Measurements from ENCODE around the gene SNED1.

Gene SNED1

DNA sequence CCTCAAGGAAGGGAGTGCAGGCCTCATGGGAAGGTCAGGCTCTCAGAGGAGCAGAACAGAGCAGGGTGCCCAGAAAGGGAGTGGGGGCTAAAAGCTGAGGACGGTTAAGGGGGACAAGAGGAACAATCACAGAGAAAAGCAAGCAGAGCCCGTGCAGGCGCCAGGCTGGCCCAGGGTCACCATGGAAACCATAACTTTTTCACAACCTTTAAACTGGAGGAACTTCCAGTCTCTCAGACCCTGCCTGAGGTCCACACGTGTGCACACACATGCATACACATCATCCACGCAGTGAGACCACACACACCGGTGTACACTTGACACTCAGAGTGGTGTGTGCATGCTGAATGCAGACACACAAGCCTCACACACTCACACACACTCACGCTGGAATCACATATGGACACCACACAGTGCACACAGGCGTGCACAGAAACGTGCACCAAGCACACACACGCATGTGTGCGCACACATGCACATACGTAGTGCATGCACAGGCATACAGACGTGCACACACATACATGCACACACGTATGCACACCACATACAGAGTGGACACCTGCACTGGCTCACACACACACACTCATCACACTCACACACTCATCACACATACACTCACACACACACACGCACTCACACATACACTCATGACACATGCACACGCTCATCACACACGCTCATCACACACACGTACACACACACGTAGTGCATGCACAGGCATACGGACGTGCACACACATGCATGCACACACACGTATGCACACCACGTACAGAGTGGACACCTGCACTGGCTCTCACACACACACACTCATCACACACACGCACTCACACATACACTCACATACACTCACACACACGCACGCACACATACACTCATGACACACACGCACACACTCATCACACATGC, 37.2 kb upstream of the SNED1 start:
- ChIA-PET CTCF (no interaction called here), POLR2A (no interaction called here)
- no peak for DNase-seq (ENCODE audit: extremely low spot score)
- TF ChIP-seq, protein P1, sequence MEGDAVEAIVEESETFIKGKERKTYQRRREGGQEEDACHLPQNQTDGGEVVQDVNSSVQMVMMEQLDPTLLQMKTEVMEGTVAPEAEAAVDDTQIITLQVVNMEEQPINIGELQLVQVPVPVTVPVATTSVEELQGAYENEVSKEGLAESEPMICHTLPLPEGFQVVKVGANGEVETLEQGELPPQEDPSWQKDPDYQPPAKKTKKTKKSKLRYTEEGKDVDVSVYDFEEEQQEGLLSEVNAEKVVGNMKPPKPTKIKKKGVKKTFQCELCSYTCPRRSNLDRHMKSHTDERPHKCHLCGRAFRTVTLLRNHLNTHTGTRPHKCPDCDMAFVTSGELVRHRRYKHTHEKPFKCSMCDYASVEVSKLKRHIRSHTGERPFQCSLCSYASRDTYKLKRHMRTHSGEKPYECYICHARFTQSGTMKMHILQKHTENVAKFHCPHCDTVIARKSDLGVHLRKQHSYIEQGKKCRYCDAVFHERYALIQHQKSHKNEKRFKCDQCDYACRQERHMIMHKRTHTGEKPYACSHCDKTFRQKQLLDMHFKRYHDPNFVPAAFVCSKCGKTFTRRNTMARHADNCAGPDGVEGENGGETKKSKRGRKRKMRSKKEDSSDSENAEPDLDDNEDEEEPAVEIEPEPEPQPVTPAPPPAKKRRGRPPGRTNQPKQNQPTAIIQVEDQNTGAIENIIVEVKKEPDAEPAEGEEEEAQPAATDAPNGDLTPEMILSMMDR (IDR thresholded peaks at IDR 0.05; ENCODE audit: control extremely low read depth, extremely low read depth, low read depth, missing control alignments): no peak

DNA sequence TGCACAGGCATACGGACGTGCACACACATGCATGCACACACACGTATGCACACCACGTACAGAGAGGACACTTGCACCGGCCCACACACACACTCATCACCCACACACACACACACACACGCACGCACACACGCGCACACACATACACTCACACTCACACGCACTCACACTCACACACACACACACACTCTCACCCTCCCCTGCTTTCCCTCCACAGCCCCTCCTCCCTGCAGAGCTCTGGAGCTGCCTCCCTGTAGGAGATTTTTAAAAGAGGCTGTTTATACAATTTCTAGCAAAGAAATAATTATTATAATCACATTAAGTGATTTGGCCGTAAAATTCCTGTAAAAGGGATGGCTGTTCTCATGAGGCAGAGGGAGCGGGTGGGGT, 36.5 kb upstream of the SNED1 start:
- no peak for DNase-seq (ENCODE audit: extremely low spot score)
- TF ChIP-seq, protein P1 (IDR thresholded peaks at IDR 0.05; ENCODE audit: control extremely low read depth, extremely low read depth, low read depth, missing control alignments): no peak
- POLR2A ChIA-PET: no interaction called here
- CTCF ChIA-PET: no interaction called here

DNA sequence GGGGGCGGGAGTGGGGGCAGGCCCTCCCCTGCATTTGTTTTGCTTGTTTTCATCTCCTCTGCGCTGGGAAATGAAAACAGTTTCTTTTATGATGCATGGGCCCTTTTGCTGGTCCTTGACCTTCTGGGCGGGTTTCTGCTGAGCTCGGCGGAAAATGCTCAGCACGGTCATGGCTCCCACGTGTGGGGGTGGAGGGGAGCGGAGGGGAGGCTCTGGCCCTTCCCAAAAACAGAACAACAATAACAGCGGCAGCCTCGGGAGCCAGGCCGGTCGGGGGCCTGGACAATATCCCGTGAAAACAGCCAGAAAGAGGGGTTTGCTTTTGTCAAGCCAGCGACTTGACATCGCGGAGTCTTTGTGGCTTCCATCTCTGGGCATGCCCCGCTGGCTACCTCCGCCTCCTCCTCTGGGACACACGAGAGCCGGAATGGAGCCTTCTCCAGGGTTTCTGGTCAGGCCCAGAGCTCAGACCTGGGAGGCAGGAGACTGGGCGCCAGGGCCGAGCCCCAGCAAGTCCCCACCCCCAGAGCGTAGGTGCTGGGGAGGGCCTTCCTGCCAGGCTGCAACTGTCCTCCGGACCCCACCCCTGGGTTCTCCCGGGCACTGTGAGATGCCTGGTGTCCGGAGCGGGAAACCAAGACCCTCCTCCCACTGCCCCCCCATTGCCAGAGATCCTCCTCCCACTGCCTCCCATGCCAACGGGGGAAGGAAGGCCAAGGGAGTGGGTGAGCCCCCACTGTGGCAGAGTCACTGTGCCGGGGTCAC, 35.9 kb upstream of the SNED1 start:
- ChIA-PET CTCF (no interaction called here), POLR2A (no interaction called here)
- TF ChIP-seq, protein P1 (IDR thresholded peaks at IDR 0.05; ENCODE audit: control extremely low read depth, extremely low read depth, low read depth, missing control alignments): no peak
- DNase-seq (ENCODE audit: extremely low spot score): no peak

DNA sequence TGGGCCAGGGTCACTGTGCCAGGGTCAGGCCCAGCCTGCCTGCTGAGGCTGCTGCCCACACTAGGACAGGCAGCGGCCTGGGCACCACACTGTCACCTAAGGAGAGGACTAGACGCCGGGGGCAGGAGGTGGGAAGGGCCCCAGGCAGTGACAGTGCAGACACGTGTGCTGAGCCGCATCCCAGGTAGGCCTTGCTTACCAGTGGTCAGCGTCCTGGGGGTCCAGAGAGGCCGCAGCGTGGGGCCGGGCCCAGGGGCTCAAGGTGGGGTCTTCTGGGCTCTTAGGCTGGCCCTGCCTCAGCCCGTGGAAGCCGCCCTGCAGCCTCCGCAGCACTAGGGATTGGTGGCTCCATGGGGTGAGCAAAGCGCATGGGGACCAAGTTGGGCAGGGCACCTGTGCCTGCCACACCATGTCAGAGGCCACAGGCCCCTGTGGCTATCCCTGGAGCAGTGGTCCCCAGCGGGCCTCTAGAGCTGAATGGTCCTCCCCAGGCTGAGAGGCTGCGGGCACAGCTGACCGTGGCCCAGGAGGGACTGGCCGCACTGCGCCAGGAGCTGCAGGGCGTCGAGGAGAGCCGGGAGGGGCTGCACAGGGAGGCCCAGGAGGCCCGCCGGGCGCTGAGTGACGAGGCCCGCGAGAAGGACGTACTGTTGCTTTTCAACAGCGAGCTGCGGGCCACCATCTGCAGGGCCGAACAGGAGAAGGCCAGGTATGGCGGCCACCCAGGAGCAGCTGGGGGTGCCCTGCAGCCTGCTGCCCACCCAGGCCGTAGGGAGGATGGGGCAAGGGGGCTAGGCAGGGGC, 35.2 kb upstream of the SNED1 start:
- CTCF ChIA-PET: no interaction called here
- TF ChIP-seq, protein P1 (IDR thresholded peaks at IDR 0.05; ENCODE audit: control extremely low read depth, extremely low read depth, low read depth, missing control alignments): no peak
- POLR2A ChIA-PET: no interaction called here
- DNase-seq (ENCODE audit: extremely low spot score): no peak

DNA sequence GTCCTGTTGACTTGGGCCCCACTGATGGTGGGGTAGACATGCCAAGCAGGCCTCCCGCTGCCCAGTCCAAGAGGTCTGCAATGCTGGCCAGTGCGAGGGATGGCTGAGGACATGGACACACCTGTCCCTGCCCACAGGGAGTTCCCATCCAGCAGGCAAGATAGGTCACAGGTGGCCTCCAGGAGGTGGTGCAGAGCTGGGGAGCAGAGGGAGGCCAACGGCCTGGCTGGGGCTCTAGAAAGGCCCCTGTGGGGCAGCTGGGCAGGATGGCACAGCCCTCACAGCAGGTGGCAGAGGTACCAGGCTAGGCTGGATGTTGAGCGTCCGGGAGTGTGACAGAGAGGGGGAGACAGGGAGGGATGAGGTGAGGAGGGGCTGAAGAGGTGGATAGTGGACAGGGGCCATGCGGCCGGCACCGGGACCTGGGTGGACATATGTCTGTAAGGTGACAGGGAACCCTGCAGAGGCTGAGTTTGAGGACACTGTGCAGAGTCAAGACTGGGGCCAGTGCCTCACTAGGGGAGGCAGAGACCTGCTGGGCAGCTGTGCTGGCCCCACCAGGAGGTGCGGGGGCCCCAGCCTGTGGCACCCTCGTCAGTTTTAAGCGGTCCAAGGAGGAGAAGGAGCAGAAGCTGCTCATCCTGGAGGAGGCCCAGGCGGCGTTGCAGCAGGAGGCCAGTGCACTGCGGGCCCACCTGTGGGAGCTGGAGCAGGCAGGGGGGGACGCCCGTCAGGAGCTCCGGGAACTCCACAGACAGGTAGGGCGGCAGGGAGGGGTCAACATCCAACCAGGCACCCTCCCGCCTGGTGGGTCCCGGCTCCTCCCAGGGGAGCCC, 34.3 kb upstream of the SNED1 start:
- no peak for DNase-seq (ENCODE audit: extremely low spot score)
- TF ChIP-seq, protein P1 (IDR thresholded peaks at IDR 0.05; ENCODE audit: control extremely low read depth, extremely low read depth, low read depth, missing control alignments): no peak
- POLR2A ChIA-PET: no interaction called here
- CTCF ChIA-PET: no interaction called here
